Transverse colon (tissue), 3 donors: ENCODE measurements around the gene ESYT2.

ENCODE experiments used
- CTCF ChIP-seq, 5 experiments: fragments of 200-600 bp in 3 of 5; fragments of 450-650 bp in 2 of 5; sonication (generic) in 3 of 5; IDR thresholded peaks; 1 replicate in 2 of 5; 2 replicates in 3 of 5; pipeline ENCODE4 v1.5.1; 2016 to 2017; ENCODE audit warnings: antibody characterized with exemption in 5 of 5, inconsistent platforms in 3 of 5, mild to moderate bottlenecking in 2 of 5, moderate library complexity in 1 of 5
- POLR2A ChIP-seq: fragments of 450-650 bp; IDR thresholded peaks from one replicate; pipeline ENCODE4 v1.6.1; 2016; ENCODE audit warnings: antibody characterized with exemption, mild to moderate bottlenecking, moderate library complexity

- TF ChIP-seq CTCF (IDR thresholded peaks at IDR 0.05) (no peak), POLR2A (no peak)
Observed at GRCh38 chr7:158757404-158757989, 71.8 kb downstream of the ESYT2 start.
